Measurements from ENCODE around the gene ACAD9. TPM values are rescaled to one million over a fixed set of nuclear protein-coding genes. Genes with fewer than 3 reads are reported as not detected.

Gene ACAD9
- total RNA-seq (2022; extraction: Qiagen RNA extraction; ENCODE audit: low read depth) = 24.0 to 27.1 TPM (median 24.7 TPM) in 5 replicates

DNA sequence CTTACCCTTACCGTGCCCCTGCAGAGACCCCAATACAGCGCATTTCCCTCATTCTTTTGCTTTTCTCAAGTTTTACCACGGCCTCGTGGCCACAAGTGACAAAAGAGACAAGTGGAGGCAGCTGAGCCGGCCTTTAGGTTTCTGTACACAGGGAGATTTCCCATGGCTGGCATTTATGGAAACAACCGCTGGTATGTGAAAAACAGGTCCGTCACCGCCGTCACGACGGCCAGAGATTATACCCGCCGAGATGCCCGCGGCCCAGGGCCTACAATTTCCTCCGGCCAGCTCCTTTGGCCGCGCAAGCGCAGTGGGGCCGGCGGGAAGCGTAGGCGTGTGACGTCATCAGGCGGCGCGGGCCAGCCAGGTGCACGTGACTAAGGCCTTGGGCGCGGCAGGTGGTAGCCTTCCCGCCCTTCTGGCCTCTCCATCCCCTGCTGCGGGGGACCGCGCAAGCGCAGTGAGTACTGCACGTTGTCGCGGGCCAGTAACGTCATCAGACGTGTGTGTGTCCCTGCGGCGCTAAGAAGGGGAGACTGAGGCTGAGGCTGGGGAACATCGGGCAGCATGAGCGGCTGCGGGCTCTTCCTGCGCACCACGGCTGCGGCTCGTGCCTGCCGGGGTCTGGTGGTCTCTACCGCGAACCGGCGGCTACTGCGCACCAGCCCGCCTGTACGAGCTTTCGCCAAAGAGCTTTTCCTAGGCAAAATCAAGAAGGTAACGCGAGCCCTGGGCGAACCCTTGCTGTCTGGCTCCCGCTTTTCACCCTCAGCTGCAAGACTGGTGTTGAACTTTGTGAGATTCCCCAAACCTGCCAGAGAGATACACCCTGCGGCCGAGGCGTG is at the start of gene ACAD9:
TSS of gene ACAD9 (plus strand) at position 496 of the 845 bp plus-strand sequence. CDS start at position 568, 72 bp downstream.

Other genes starting within 250 kb of the ACAD9 start
- 164 to 180 TPM (median 170 TPM) in 5 replicates for gene RPN1, start 228.8 kb upstream of the ACAD9 start, total RNA-seq (2022; extraction: Qiagen RNA extraction; ENCODE audit: low read depth)
- gene RAB7A, start 153.4 kb upstream of the ACAD9 start, total RNA-seq (2022; extraction: Qiagen RNA extraction; ENCODE audit: low read depth) = 154 to 189 TPM (median 176 TPM) in 5 replicates
- gene CFAP92, start 114.5 kb downstream of the ACAD9 start, total RNA-seq (2022; extraction: Qiagen RNA extraction; ENCODE audit: low read depth) = 0.05 TPM in 2 of 5 replicates, not detected in the others
- not detected in 5 replicates for gene EFCC1, start 121.7 kb downstream of the ACAD9 start, total RNA-seq (2022; extraction: Qiagen RNA extraction; ENCODE audit: low read depth)
- not detected in 5 replicates for gene GP9, start 181.2 kb downstream of the ACAD9 start, total RNA-seq (2022; extraction: Qiagen RNA extraction; ENCODE audit: low read depth)
- gene RAB43, start 242.2 kb downstream of the ACAD9 start, total RNA-seq (2022; extraction: Qiagen RNA extraction; ENCODE audit: low read depth) = 3.1 to 7.3 TPM (median 4.7 TPM) in 5 replicates

Data from A549 treated with DMSO at 1 μM for 4 hours (cell line).